Endothelial cell (in vitro differentiated cells): ENCODE results near the gene LRATD1. TPM values are rescaled to one million over a fixed set of nuclear protein-coding genes. Genes with fewer than 3 reads are reported as not detected.
"Not testable (repeated sequence)": the region's sequence is repeated elsewhere in the genome, so short reads cannot be mapped to it uniquely, and the experiment has no call there.

Source experiments
- DNase-seq: peaks from one replicate; pipeline ENCODE4 v3.0.0; 2021; ENCODE audit warnings: low spot score
- H3K27ac Mint-ChIP-seq: one replicate; pipeline ENCODE4 v1.8.0; 2021; ENCODE audit warnings: mixed read lengths, inconsistent platforms; ENCODE audit not compliant: unreplicated experiment
- H3K27me3 Mint-ChIP-seq: one replicate; pipeline ENCODE4 v1.8.0; 2021; ENCODE audit warnings: mild to moderate bottlenecking, moderate library complexity, mixed read lengths, inconsistent platforms; ENCODE audit not compliant: unreplicated experiment
- H3K36me3 Mint-ChIP-seq: one replicate; pipeline ENCODE4 v1.8.0; 2021; ENCODE audit warnings: mild to moderate bottlenecking, low read depth, mixed read lengths, inconsistent platforms; ENCODE audit not compliant: unreplicated experiment
- H3K4me1 Mint-ChIP-seq: one replicate; pipeline ENCODE4 v1.8.0; 2021; ENCODE audit warnings: mild to moderate bottlenecking, mixed read lengths, inconsistent platforms; ENCODE audit not compliant: unreplicated experiment
- H3K4me3 Mint-ChIP-seq: one replicate; pipeline ENCODE4 v1.8.0; 2021; ENCODE audit warnings: mild to moderate bottlenecking, mixed read lengths, inconsistent platforms; ENCODE audit not compliant: unreplicated experiment
- H3K9me3 Mint-ChIP-seq: one replicate; pipeline ENCODE4 v1.8.0; 2021; ENCODE audit warnings: mixed read lengths, inconsistent platforms; ENCODE audit not compliant: unreplicated experiment
- CTCF ChIP-seq: fragments of 200-600 bp; sonication (generic); IDR thresholded peaks from one replicate; pipeline ENCODE4 v1.5.0; 2021; ENCODE audit warnings: antibody characterized with exemption; ENCODE audit not compliant: unreplicated experiment
- total RNA-seq: library from RNA; stranded (reverse); fragmentation: NEBNext Ultra II Directional; extraction: Animal tissue kit (Norgen Biotek cat#: 25700); gene quantifications from one replicate; pipeline ENCODE4 v1.2.1, GENCODE V29; 2021; ENCODE audit not compliant: unreplicated experiment

The LRATD1 gene
- total RNA-seq, 1 donor from 2014 or later: 37.6 TPM

- no peak for TF ChIP-seq CTCF
- Mint-ChIP-seq H3K9me3 (no peaks in the 10 kb centered on the region), H3K4me3 (no peak overlapping the region), H3K27me3 (no peaks in the 10 kb centered on the region), H3K4me1 (peaks cover 4% of the 10 kb centered on the region), H3K36me3 (no peaks in the 10 kb centered on the region), H3K27ac (no peak overlapping the region)
- DNase-seq: no peak
These were observed 10.5 kb upstream of the LRATD1 start for GRCh38 chr2:14621906-14622549.

GRCh38 chr2:14622550-14622939 lies 10.0 kb upstream of the LRATD1 start:
- not testable (repeated sequence) for H3K9me3 Mint-ChIP-seq, H3K4me3 Mint-ChIP-seq, H3K27ac Mint-ChIP-seq, H3K27me3 Mint-ChIP-seq, H3K4me1 Mint-ChIP-seq, DNase-seq, H3K36me3 Mint-ChIP-seq

- no peaks in the 10 kb centered on the region for H3K36me3 Mint-ChIP-seq
- H3K4me1 Mint-ChIP-seq: peaks cover 7% of the 10 kb centered on the region
- TF ChIP-seq CTCF: no peak
- H3K9me3 Mint-ChIP-seq: no peaks in the 10 kb centered on the region
- H3K27me3 Mint-ChIP-seq: no peaks in the 10 kb centered on the region
- H3K4me3 Mint-ChIP-seq: no peak overlapping the region
- DNase-seq: no peak
- H3K27ac Mint-ChIP-seq: no peak overlapping the region
These were observed 9.3 kb upstream of the LRATD1 start for GRCh38 chr2:14623237-14623636.

GRCh38 chr2:14626873-14627272 lies 5.6 kb upstream of the LRATD1 start:
- peaks cover 24% of the 10 kb centered on the region for H3K4me1 Mint-ChIP-seq
- no peak overlapping the region for H3K27ac Mint-ChIP-seq
- H3K9me3 Mint-ChIP-seq: no peaks in the 10 kb centered on the region
- DNase-seq: no peak
- no peak for TF ChIP-seq CTCF
- H3K36me3 Mint-ChIP-seq: no peaks in the 10 kb centered on the region
- H3K4me3 Mint-ChIP-seq: no peak overlapping the region
- peaks cover 7% of the 10 kb centered on the region for H3K27me3 Mint-ChIP-seq

GRCh38 chr2:14628901-14629300 lies 3.6 kb upstream of the LRATD1 start:
- H3K9me3 Mint-ChIP-seq: no peaks in the 10 kb centered on the region
- DNase-seq: no peak
- TF ChIP-seq CTCF: no peak
- peaks cover 32% of the 10 kb centered on the region for H3K4me1 Mint-ChIP-seq
- H3K27me3 Mint-ChIP-seq: peaks cover 10% of the 10 kb centered on the region
- H3K4me3 Mint-ChIP-seq: no peak overlapping the region
- no peaks in the 10 kb centered on the region for H3K36me3 Mint-ChIP-seq
- no peak overlapping the region for H3K27ac Mint-ChIP-seq
